NCI-H2196 treated with DMSO at 0.1 percent for 48 hours (cell line): ENCODE data around the gene LAPTM5.
"Not testable (repeated sequence)": the region's sequence is repeated elsewhere in the genome, so short reads cannot be mapped to it uniquely, and the experiment has no call there.

Experiments
- DNase-seq: peaks from one replicate; lab custom pipeline; 2025; ENCODE audit not compliant: unreplicated experiment; lab: John Stamatoyannopoulos, UW

LAPTM5 gene

GRCh38 chr1:30757352-30758120 is at the start of gene LAPTM5:
Gene LAPTM5, minus strand, starts transcription at chr1:30757774. Its CDS starts 29 bp downstream, at chr1:30757745.
- no peak for DNase-seq

GRCh38 chr1:30806381-30807317 is 49.1 kb upstream of the LAPTM5 start:
- DNase-seq, result no peak

GRCh38 chr1:30805304-30806003 is 47.9 kb upstream of the LAPTM5 start:
- no peak for DNase-seq

GRCh38 chr1:30804822-30805221 is 47.2 kb upstream of the LAPTM5 start:
- DNase-seq, result no peak

- DNase-seq, result no peak
These were observed 46.8 kb upstream of the LAPTM5 start for GRCh38 chr1:30804352-30804751.

- DNase-seq, result no peak
These were observed 46.0 kb upstream of the LAPTM5 start for GRCh38 chr1:30803562-30803961.

- no peak for DNase-seq
These were observed 44.2 kb upstream of the LAPTM5 start for GRCh38 chr1:30801771-30802198.

- DNase-seq, result no peak
These were observed 41.6 kb upstream of the LAPTM5 start for GRCh38 chr1:30799233-30799511.

GRCh38 chr1:30798389-30799232 is 41.0 kb upstream of the LAPTM5 start:
- DNase-seq, result no peak

GRCh38 chr1:30795026-30795425 is 37.5 kb upstream of the LAPTM5 start:
- no peak for DNase-seq

- no peak for DNase-seq
These were observed 36.7 kb upstream of the LAPTM5 start for GRCh38 chr1:30794260-30794659.

- DNase-seq, result no peak
These were observed 35.6 kb upstream of the LAPTM5 start for GRCh38 chr1:30793209-30793608.

- no peak for DNase-seq
These were observed 34.3 kb upstream of the LAPTM5 start for GRCh38 chr1:30791868-30792267.

- no peak for DNase-seq
These were observed 33.5 kb upstream of the LAPTM5 start for GRCh38 chr1:30790850-30791778.

- not testable (repeated sequence) for DNase-seq
These were observed 32.6 kb upstream of the LAPTM5 start for GRCh38 chr1:30790256-30790525.

GRCh38 chr1:30789388-30790255 is 32.0 kb upstream of the LAPTM5 start:
- DNase-seq, result no peak

- no peak for DNase-seq
These were observed 31.2 kb upstream of the LAPTM5 start for GRCh38 chr1:30788580-30789387.

- DNase-seq, result no peak
These were observed 30.4 kb upstream of the LAPTM5 start for GRCh38 chr1:30787856-30788495.
